Nephron progenitor cell (in vitro differentiated cells): ENCODE data around the gene SETD9.

ENCODE experiments used
- DNase-seq: peaks from one replicate; pipeline ENCODE4 v3.0.0; 2021
- H3K27ac Mint-ChIP-seq: 2 replicates; pipeline ENCODE4 v1.8.0; 2021; ENCODE audit warnings: mild to moderate bottlenecking, moderate library complexity, mixed read lengths
- H3K27me3 Mint-ChIP-seq: 2 replicates; pipeline ENCODE4 v1.8.0; 2021; ENCODE audit warnings: mild to moderate bottlenecking, low read depth, mixed read lengths; ENCODE audit not compliant: poor library complexity
- H3K36me3 Mint-ChIP-seq: 2 replicates; pipeline ENCODE4 v1.8.0; 2021; ENCODE audit warnings: low read depth, mixed read lengths
- H3K4me1 Mint-ChIP-seq: 2 replicates; pipeline ENCODE4 v1.8.0; 2021; ENCODE audit warnings: mixed read lengths
- H3K4me3 Mint-ChIP-seq: 2 replicates; pipeline ENCODE4 v1.8.0; 2021; ENCODE audit warnings: mild to moderate bottlenecking, moderate library complexity, mixed read lengths
- H3K9me3 Mint-ChIP-seq: 2 replicates; pipeline ENCODE4 v1.8.0; 2021; ENCODE audit warnings: mild to moderate bottlenecking, moderate library complexity, mixed read lengths
- CTCF ChIP-seq: fragments of 200-600 bp; sonication (generic); IDR thresholded peaks from 2 replicates; pipeline ENCODE4 v1.5.0; 2021; ENCODE audit warnings: antibody characterized with exemption

SETD9 gene

GRCh38 chr5:56964173-56964572 is 54.8 kb downstream of the SETD9 start:
- Mint-ChIP-seq H3K27ac (no peak overlapping the region), H3K4me1 (no peaks in the 10 kb centered on the region), H3K4me3 (no peak overlapping the region), H3K9me3 (no peaks in the 10 kb centered on the region), H3K27me3 (peaks cover 25% of the 10 kb centered on the region), H3K36me3 (no peaks in the 10 kb centered on the region)
- no peak for TF ChIP-seq CTCF
- DNase-seq, result no peak
